HG03175 (cell line): ENCODE measurements around the gene RAX2.

Source experiments
- ATAC-seq: cut with Tn5 transposase; IDR thresholded peaks from one replicate; pipeline ENCODE4 v1.9.1; 2021; ENCODE audit warnings: mild to moderate bottlenecking, moderate library complexity; ENCODE audit not compliant: unreplicated experiment

RAX2 gene

GRCh38 chr19:3803114-3803888 lies 31.3 kb upstream of the RAX2 start:
- ATAC-seq: no peak

GRCh38 chr19:3801412-3802096 lies 29.5 kb upstream of the RAX2 start:
- ATAC-seq: no peak

- ATAC-seq: no peak
Measured at GRCh38 chr19:3800996-3801395, 29.0 kb upstream of the RAX2 start.

DNA sequence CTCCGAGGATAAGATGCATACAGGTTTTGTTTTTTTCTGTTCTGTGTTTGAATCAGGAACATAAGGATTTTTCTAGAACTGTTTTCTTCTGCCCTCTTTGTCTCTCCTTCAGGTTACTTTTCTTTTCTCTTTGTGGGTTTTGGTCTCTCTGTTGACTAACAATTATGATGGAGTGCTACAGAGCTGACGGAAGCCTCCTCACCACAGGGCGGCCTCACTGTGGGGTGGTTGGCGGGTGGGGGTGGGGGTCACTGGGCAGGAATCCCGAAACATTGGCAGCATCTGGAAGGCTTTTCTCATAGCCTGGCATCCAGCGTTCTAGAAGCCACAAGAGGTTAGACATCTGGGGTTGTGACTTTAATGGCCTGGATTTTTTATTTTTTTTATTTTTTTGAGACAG lies 26.1 kb upstream of the RAX2 start:
- ATAC-seq: no peak

GRCh38 chr19:3796358-3796757 lies 24.3 kb upstream of the RAX2 start:
- ATAC-seq: no peak

DNA sequence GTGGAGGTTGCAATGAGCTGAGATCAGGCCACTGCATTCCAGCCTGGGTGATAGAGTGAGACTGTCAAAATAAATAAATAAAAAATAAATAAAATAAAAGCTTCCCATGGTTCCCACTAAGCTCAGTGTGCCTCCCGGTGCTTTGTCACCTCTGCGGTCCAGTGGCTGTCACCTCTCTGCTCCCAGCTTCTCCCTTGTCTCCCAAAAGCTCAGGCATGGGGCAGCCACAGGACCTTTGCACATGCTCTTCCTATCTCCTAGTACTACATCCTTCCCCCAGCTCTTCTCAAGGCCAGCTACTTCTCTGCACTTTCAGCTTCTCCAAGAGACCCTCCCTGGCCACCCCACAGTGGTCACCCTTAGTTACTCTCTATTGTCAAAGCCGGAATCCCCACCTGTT lies 21.8 kb upstream of the RAX2 start:
- no peak for ATAC-seq

DNA sequence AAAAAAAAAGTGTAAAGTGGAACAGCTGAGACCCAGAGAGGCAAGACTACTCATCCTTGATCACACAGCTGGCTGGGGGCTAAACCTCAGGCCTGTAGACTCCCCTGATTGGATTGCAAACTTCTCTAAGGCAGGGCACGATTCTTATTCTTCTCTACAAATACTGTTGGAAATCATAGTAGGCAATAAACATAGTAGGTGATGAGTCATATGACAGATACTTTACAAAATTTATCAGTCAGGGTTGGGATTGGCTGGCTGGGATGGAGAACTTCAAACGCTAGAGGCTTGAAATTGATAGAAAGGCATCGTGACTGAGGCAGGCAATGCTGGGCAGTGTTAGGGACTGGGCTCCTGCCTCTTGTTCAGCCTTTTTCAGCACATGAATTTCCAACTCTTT lies 20.1 kb upstream of the RAX2 start:
- no peak for ATAC-seq

DNA sequence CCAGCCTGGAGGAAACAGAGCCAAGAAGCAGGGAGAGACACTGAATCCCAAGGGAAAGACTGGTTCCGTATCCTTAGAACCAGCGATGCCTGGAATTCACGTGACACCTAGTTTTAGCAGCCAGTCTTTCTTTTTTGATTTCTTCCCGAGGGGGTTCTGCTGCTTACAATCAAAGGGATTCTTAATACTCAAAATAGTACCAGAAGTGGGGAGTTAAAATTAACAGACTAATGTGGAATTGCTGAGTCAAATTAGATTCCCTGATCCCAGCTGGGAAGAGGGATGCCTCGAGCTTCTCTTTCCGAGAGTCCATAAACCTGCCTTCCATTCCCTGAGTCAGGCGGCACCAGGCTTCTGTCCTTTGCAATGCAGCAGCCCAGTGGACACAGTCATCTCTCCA lies 18.9 kb upstream of the RAX2 start:
- ATAC-seq: no peak

DNA sequence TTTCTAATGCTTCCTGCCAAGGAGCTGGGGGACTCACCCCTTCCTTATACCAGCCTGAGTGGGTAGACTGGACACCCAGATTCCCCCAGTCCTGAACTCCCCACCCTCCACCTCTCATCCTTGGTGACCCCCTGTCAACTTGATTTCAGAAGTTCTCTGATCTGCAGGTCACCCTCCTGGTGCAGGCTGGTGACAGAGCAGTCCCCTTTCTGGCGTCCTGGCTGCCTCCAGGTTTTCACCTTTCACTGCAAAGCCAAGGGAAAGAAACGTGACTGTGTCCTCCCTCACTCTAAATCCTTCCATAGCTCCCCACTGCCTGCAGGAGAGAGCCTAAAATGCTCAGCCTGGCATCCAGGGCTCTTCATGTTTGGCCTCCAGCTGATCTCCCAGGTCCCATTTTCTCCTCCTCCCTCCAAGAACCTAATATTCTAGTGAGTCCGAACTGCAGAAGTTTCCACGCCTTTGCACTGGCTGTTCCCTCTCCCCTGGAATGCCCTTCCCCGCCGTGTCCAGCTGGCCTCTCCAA lies 18.2 kb upstream of the RAX2 start:
- ATAC-seq: no peak

- ATAC-seq: no peak
Measured at GRCh38 chr19:3788996-3789778, 17.2 kb upstream of the RAX2 start.

DNA sequence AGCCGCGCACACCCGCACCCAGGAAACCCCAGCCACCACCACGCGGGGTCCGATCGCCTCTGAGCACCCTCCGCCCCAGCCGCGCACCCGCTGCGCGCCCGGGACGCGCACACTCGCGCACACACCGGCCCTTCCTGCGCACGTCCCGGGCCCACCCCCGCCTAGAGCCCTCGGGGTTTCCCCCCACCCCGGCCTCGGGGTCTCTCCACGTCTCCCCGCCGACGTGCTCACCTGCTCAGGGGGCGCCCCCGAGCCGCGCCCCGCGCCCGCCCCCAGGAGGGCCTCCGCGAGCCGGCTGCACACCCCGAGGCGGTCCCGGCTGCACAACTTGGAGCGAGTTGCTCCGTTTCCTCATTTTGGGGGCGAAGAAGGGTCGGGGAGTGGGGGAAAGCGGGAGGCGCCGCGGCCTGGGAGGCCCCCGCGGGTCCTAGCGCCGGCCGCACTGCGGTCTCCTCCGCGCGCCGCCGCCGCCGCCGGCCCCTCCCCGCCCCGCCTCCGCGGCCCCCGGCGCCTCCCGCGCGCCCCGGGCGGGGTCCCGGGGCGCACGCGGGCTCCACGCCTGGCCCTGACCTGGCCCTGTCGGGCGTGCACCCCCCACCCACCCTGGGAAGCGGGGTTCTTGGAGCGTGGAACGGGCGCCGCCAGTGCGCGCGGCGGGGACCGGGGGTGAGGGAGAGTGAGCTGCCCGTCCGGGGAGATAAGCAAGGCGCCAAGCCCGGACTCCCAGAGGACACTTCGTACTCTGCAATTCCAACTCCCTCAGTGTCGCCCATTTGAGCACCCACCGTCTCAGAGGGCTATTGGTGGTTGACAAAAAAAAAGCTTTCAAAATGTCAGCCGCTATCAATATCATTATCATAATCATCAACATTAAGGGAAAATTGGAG lies 14.2 kb upstream of the RAX2 start, which contains the start of gene MATK:
MATK (minus strand) TSS at position 444 of the 887 bp plus-strand sequence. CDS start 1,246 bp downstream, outside the sequence.
- ATAC-seq: no peak

GRCh38 chr19:3785451-3785937 lies 13.5 kb upstream of the RAX2 start:
- no peak for ATAC-seq

DNA sequence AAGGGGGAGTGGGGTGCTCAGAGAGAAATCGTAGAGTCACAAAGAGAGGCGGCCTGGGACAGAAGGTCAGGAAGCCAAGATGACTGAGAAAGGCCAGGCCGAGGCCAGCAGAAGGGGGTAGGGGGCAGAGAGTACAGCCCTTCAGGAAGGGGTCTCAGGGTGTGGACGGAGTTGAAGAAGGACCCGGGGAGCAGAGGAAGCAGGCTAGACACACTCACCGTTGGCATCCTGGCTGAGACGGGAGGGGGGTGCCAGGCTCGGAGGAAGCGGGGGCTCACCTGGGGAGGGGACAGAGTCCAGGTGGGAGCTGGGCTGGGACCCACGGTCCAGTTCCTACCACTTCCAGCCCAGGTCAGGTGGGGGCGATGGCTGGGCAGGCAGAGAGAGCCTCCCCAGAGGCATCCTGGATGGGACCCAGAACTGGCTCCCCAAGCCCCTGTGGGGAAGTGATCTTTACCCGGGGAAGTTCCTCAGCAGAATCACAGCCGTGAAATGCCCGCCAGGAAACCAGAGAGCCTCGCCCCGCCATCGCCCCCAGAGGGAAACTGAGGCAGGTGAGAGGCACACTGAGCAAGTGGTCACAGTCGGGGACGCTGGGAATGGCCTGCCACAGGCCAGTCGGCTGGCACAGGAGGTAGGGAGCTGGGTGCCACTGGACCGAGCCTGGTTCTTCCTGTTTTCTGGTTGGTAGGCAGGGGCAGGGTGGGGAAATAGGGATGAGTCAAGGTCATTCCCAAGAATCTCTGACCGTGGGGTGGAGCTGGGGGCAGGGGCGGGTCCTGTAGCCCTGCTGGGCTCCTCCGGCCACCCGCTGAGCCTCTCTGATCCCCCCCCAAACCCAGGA lies 12.8 kb upstream of the RAX2 start:
- ATAC-seq: no peak

DNA sequence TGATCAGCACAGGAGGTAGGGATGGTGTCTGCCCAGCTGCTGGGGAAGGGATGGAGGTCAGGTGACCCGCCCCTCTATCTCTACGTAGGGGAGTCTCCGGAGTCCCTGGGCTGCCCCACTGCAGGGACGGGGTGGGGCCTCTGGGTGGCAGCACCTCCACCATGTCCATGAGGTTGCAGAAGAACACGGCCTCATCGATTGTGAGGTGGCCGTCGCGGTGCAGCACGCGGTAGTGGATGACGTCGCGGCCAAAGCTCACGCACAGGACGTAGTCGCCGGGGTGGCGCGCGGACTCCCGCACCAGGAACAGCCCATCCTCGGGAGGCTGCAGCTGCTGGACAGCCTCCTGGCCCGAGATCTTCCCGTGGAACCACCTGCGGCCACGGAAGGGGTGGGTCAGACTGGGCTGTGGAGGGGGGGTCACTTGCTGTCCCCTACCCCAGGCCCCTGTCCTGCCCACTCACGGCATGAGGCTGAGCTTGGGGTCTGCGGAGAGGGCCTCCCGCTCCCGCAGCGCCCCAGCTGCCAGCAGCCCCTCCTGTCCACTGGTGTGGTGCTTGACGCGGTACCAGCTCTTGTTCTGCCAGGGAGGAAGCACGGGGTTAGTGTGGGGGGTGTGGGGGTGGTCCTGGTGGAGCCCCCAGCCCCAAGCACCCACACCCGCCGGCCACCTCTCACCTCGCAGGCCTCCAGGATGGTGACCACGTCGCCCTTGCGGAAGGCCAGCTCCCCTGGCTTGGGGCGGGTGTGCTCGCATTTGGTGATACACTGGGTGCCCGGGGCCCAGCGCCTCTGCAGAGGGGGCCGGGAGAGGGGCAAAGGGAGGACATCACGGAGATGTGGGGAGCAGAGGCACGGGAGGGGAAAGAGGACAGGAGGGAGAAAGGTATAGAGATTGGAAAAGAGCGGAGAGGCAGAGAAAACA lies 11.9 kb upstream of the RAX2 start:
- no peak for ATAC-seq

- no peak for ATAC-seq
Measured at GRCh38 chr19:3782903-3783302, 10.9 kb upstream of the RAX2 start.

- no peak for ATAC-seq
Measured at GRCh38 chr19:3782330-3782729, 10.3 kb upstream of the RAX2 start.

- ATAC-seq: no peak
Measured at GRCh38 chr19:3781603-3782002, 9.6 kb upstream of the RAX2 start.

DNA sequence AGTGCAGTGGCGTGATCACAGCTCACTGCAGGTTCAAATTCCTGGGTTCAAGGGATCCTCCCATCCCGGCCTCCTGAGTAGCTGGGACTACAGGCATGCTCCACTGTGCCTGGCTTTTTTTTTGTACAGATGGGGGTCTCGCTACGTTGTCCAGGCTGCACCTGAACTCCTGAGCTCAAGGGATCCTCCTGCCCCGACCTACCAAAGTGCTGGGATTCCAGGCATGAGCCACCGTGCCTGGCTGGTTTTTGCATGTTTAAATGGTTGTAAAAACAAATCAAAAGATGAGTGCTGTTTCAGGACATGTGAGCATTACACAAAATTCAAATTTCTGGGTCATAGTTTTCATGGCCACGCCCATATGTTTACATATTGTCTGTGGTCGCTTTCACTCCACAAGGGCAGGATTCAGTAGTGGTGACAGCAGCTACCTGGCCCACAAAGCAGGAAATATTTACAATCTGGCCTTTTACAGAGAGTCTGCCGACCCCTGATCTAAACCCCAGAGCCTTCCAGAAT lies 8.8 kb upstream of the RAX2 start:
- no peak for ATAC-seq
